Stomach (tissue), 9 donors: ENCODE measurements around the gene RAVER2. TPM values are rescaled to one million over a fixed set of nuclear protein-coding genes. Genes with fewer than 3 reads are reported as not detected.

Source experiments
- DNase-seq, 2 donors: peaks; one replicate each; pipeline versions ENCODE4 v3.0.0 to v3.0.0-alpha.2; 2013 to 2019
- H3K27ac ChIP-seq, 5 donors: fragments of 200-600 bp in 4 of 5; sonication (generic) in 4 of 5; one replicate each; pipeline ENCODE4 v1.5.1; 2013 to 2019; ENCODE audit warnings: mild to moderate bottlenecking in 1 of 5, moderate library complexity in 1 of 5
- H3K27me3 ChIP-seq, 3 donors: fragments of 200-600 bp; sonication (generic); one replicate each; pipeline ENCODE4 v1.5.1; 2017 to 2019; ENCODE audit warnings: mixed run types in 1 of 3
- H3K36me3 ChIP-seq, 4 donors: fragments of 200-600 bp; sonication (generic); 1 replicate in 3 of 4; 2 replicates in 1 of 4; pipeline ENCODE4 v1.5.1; 2016 to 2019
- H3K4me1 ChIP-seq, 4 donors: fragments of 200-600 bp; sonication (generic); one replicate each; pipeline ENCODE4 v1.5.1; 2016 to 2019
- H3K4me3 ChIP-seq, 4 donors: fragments of 200-600 bp; sonication (generic) in 3 of 4; one replicate each; pipeline ENCODE4 v1.5.1; 2016 to 2019; ENCODE audit warnings: mild to moderate bottlenecking in 1 of 4
- H3K9me3 ChIP-seq, 4 donors: fragments of 200-600 bp; sonication (generic); one replicate each; pipeline ENCODE4 v1.5.1; 2016 to 2019
- EP300 ChIP-seq: sonication (generic); formaldehyde crosslinking; IDR thresholded peaks from one replicate; pipeline ENCODE4 v1.6.1; 2017; ENCODE audit warnings: antibody characterized with exemption
- POLR2A ChIP-seq, 4 donors: fragments of 450-650 bp; IDR thresholded peaks; one replicate each; pipeline ENCODE4 v1.6.1; 2016; ENCODE audit warnings: antibody characterized with exemption in 4 of 4, control low read depth in 2 of 4, mild to moderate bottlenecking in 1 of 4, moderate library complexity in 1 of 4
- POLR2AphosphoS5 ChIP-seq, 3 donors: sonication (generic); formaldehyde crosslinking; IDR thresholded peaks; one replicate each; pipeline ENCODE4 v1.6.1; 2016; ENCODE audit warnings: antibody characterized with exemption in 3 of 3
- WGBS, 5 donors: extraction: QIAGEN DNeasy Blood & Tissue Kit in 3 of 5; methylation state at CpG; one replicate each; pipeline versions ENCODE4 v1.1.5 to v1.1.7; 2013 to 2018; 5-methylcytosine and 5-hydroxymethylcytosine counted together
- intact Hi-C: fragments of 100-400 bp; cut with DNase I; formaldehyde crosslinking; loops from one replicate; pipeline ENCODE4 v1.15.1; 2023; ENCODE audit warnings: low total_unique reads
- polyA plus RNA-seq, 3 donors: library from polyadenylated mRNA; stranded (reverse); fragments of 200-250 nt; gene quantifications; one replicate each; pipeline ENCODE4 v1.2.3, GENCODE V29; 2013
- total RNA-seq, 5 donors: library from RNA; depleted of rRNA; stranded (reverse); fragments of >200 nt; gene quantifications; one replicate each; pipeline versions ENCODE4 v1.1.0 to v1.2.3, GENCODE V29; 2014 to 2016
- TF ChIP-seq, protein P1 (sequence below), 7 experiments: fragments of 450-650 bp in 4 of 7; fragments of 200-600 bp in 3 of 7; sonication (generic) in 3 of 7; IDR thresholded peaks; one replicate each; pipeline ENCODE4 v1.5.1; 2016 to 2019; ENCODE audit warnings: antibody characterized with exemption in 7 of 7, control low read depth in 2 of 7, mild to moderate bottlenecking in 1 of 7
- donor health status: healthy with polysubstance abuse.
- donor health status: Bipolar disorder and iron deficiency.
- donor health status: healthy.

The RAVER2 gene
- total and polyA plus RNA-seq, 8 donors, result 4.7 to 27.5 (median 13.9) TPM

DNA sequence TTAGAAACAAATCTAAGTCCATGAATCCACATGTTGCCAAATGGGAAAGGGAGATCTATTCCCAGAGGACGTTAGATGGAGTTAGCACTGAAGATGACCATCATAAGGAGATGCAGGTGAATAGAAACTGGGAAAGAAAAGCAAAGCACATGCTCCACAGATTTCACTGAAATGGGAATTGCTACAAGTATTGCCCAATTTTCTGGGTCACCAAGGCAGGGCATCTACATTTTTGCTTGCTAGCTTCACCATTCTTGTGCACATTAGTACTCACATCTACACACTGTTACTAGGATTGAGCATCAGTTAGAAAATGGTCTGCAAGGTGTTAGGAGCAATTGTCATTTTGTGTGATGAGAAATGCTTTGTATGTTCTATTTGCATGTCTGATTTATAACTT lies 122.4 kb downstream of the RAVER2 start:
- Histone ChIP-seq H3K27me3 (no peaks in the 10 kb centered on the region), H3K36me3 (peaks cover 35 to 98% (median 90%) of the 10 kb centered on the region in 4 donors), H3K27ac (no peak overlapping the region), H3K4me1 (peaks cover 0 to 20% (median 5%) of the 10 kb centered on the region in 4 donors), H3K9me3 (no peaks in the 10 kb centered on the region), H3K4me3 (no peak overlapping the region)
- TF ChIP-seq POLR2A (IDR thresholded peaks at IDR 0.05), result no peak
- TF ChIP-seq EP300, result no peak
- TF ChIP-seq, protein P1, sequence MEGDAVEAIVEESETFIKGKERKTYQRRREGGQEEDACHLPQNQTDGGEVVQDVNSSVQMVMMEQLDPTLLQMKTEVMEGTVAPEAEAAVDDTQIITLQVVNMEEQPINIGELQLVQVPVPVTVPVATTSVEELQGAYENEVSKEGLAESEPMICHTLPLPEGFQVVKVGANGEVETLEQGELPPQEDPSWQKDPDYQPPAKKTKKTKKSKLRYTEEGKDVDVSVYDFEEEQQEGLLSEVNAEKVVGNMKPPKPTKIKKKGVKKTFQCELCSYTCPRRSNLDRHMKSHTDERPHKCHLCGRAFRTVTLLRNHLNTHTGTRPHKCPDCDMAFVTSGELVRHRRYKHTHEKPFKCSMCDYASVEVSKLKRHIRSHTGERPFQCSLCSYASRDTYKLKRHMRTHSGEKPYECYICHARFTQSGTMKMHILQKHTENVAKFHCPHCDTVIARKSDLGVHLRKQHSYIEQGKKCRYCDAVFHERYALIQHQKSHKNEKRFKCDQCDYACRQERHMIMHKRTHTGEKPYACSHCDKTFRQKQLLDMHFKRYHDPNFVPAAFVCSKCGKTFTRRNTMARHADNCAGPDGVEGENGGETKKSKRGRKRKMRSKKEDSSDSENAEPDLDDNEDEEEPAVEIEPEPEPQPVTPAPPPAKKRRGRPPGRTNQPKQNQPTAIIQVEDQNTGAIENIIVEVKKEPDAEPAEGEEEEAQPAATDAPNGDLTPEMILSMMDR (IDR thresholded peaks at IDR 0.05), result no peak
- TF ChIP-seq POLR2AphosphoS5 (IDR thresholded peaks at IDR 0.05), result no peak
- no peak for DNase-seq
- intact Hi-C loops, result no loop called here
- WGBS, 5 donors, result 68 to 100% (median 93%) methylated on average over 1 of the region's 1 CpG

DNA sequence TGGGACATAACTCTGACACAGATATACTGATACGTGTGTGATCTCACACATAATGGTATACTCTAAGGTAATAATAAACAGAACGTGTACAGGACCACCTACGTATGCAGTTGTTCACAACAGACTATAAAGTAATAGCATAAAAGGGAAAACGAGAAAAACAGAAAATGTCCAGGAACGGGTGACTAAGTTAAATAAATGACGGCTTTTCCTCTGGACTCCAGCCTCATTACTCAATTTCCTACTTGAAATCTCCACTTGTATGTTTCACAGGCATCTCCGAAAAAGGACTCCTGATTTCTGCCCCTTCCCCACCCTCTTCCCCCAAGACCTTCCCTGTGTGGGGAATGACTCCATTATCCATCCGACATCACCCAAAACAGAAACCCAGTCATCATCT lies 126.4 kb downstream of the RAVER2 start:
- no peaks in the 10 kb centered on the region for H3K27me3 ChIP-seq
- no peak for TF ChIP-seq POLR2A (IDR thresholded peaks at IDR 0.05)
- TF ChIP-seq POLR2AphosphoS5 (IDR thresholded peaks at IDR 0.05), result no peak
- TF ChIP-seq, protein P1 (IDR thresholded peaks at IDR 0.05), result no peak
- no peak for TF ChIP-seq EP300
- no peak overlapping the region for H3K27ac ChIP-seq
- H3K4me1 ChIP-seq, result peaks cover 0 to 8% (median 0%) of the 10 kb centered on the region in 4 donors
- no peak overlapping the region for H3K4me3 ChIP-seq
- no peak for DNase-seq
- 91 to 96% (median 93%) methylated on average over 8 of the region's 8 CpGs for WGBS, 5 donors
- peaks cover 51 to 100% (median 97%) of the 10 kb centered on the region in 4 donors for H3K36me3 ChIP-seq
- H3K9me3 ChIP-seq, result no peaks in the 10 kb centered on the region
- intact Hi-C loops, result no loop called here

DNA sequence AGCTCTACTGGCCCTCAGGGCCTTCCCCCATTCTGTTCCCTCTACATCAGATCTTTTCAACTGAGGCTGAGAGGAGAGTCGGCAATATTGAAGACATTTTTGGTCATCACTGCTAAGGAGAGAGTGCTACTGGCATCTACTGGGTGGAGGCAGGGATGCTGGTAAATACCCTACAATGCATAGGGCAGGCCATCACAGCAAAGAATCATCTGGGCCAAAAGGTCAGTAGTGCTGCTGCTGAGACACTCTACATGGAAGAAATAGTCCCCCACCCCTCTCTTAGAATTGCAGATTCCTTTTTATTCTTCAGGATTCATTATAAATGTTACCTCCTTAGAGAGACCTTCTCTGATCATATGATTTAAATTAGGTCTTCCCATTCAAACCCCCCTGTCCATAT lies 127.2 kb downstream of the RAVER2 start:
- intact Hi-C loops, result no loop called here
- Histone ChIP-seq H3K36me3 (peaks cover 51 to 100% (median 96%) of the 10 kb centered on the region in 4 donors), H3K4me3 (no peak overlapping the region), H3K27me3 (no peaks in the 10 kb centered on the region), H3K4me1 (peaks cover 0 to 8% (median 0%) of the 10 kb centered on the region in 4 donors), H3K9me3 (no peaks in the 10 kb centered on the region), H3K27ac (no peak overlapping the region)
- WGBS, 5 donors, result 93 to 100% (median 100%) methylated on average over 1 of the region's 1 CpG
- TF ChIP-seq POLR2AphosphoS5 (IDR thresholded peaks at IDR 0.05) (no peak), EP300 (no peak), POLR2A (IDR thresholded peaks at IDR 0.05) (no peak)
- TF ChIP-seq, protein P1 (IDR thresholded peaks at IDR 0.05), result no peak
- no peak for DNase-seq

DNA sequence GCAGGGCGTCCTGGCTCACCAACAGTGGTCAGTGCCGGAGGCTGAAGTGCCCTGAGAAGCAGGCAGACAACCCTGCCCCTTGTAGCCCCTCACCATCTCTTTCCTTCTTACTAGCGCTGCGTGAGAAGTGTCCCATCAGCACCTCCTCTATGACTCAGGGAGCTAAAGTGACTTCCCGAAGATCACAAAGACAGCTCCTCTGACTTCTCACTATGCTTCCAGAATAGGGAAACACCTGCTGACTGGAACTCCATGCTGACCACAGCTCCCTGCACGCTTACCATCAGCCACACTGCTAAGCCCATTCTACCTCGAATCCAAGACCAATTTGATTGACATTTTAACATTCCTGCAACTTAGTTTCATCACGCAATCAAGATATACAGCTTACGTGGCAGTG lies 128.7 kb downstream of the RAVER2 start:
- 94 to 98% (median 95%) methylated on average over 9 of the region's 9 CpGs for WGBS, 5 donors
- Histone ChIP-seq H3K27ac (no peak overlapping the region), H3K4me3 (no peak overlapping the region), H3K36me3 (peaks cover 42 to 100% (median 94%) of the 10 kb centered on the region in 4 donors), H3K9me3 (no peaks in the 10 kb centered on the region), H3K4me1 (peaks cover 0 to 8% (median 0%) of the 10 kb centered on the region in 4 donors), H3K27me3 (no peaks in the 10 kb centered on the region)
- TF ChIP-seq EP300 (no peak), POLR2A (IDR thresholded peaks at IDR 0.05) (no peak), POLR2AphosphoS5 (IDR thresholded peaks at IDR 0.05) (no peak)
- TF ChIP-seq, protein P1 (IDR thresholded peaks at IDR 0.05), result no peak
- no peak for DNase-seq
- intact Hi-C loops, result no loop called here
